HEK293 (cell line): ENCODE data around the gene DNTTIP2.

Experiments used
- CTCF ChIA-PET: fragments of 350-600 bp; formaldehyde crosslinking; extraction: SDS; loops from one replicate; lab custom pipeline; 2021; ENCODE audit warnings: antibody characterized with exemption; lab: Yijun Ruan, JAX
- POLR2A ChIA-PET: fragments of 300-600 bp; formaldehyde crosslinking; extraction: SDS; loops from one replicate; lab custom pipeline; 2020; ENCODE audit warnings: antibody characterized with exemption, inconsistent platforms; lab: Yijun Ruan, JAX
- H3K27ac ChIP-seq: fragments of 200-500 bp; sonication (Bioruptor generic); 2 replicates; pipeline ENCODE4 v1.5.1; 2014; ENCODE audit warnings: low read depth, low read length, control low read depth, inconsistent platforms; ENCODE audit errors: extremely low read depth
- H3K36me3 ChIP-seq, 2 experiments: fragments of 200-500 bp in 1 of 2; sonication (Bioruptor generic) in 1 of 2; 1 replicate in 1 of 2; 2 replicates in 1 of 2; pipeline ENCODE4 v1.5.1; 2014 to 2017; ENCODE audit warnings: inconsistent platforms in 2 of 2, low read length in 2 of 2; ENCODE audit not compliant: control insufficient read depth in 2 of 2, insufficient read depth in 1 of 2
- H3K4me1 ChIP-seq: fragments of 200-500 bp; sonication (Bioruptor generic); 2 replicates; pipeline ENCODE4 v1.5.1; 2014; ENCODE audit warnings: mild to moderate bottlenecking, low read length, inconsistent platforms; ENCODE audit not compliant: control insufficient read depth, insufficient read depth
- H3K4me3 ChIP-seq: 2 replicates; pipeline ENCODE4 v1.5.1; 2011; ENCODE audit warnings: low read depth, mild to moderate bottlenecking, control low read depth, low read length, moderate library complexity
- H3K9me3 ChIP-seq: fragments of 200-500 bp; sonication (Bioruptor generic); 2 replicates; pipeline ENCODE4 v1.5.1; 2014; ENCODE audit warnings: low read depth, low read length, inconsistent platforms; ENCODE audit not compliant: control insufficient read depth, insufficient read depth
- GLI2 ChIP-seq: fragments of 450-650 bp; formaldehyde crosslinking; IDR thresholded peaks from 2 replicates; pipeline ENCODE4; 2017; ENCODE audit warnings: missing biosample characterization, missing genetic modification characterization, low read depth, borderline replicate concordance
- MZF1 ChIP-seq: fragments of 450-650 bp; formaldehyde crosslinking; IDR thresholded peaks from 2 replicates; pipeline ENCODE4 v1.5.1; 2017; ENCODE audit warnings: missing biosample characterization, missing genetic modification characterization, borderline replicate concordance
- SCRT1 ChIP-seq: fragments of 450-650 bp; formaldehyde crosslinking; IDR thresholded peaks from 2 replicates; pipeline ENCODE4 v1.5.1; 2016; ENCODE audit warnings: missing biosample characterization, missing genetic modification characterization, borderline replicate concordance
- YY2 ChIP-seq: fragments of 450-650 bp; formaldehyde crosslinking; IDR thresholded peaks from 2 replicates; pipeline ENCODE4 v1.5.1; 2016; ENCODE audit warnings: missing biosample characterization, missing genetic modification characterization
- ZBTB17 ChIP-seq: fragments of 450-650 bp; formaldehyde crosslinking; IDR thresholded peaks from 2 replicates; pipeline ENCODE4 v1.5.1; 2016; ENCODE audit warnings: missing biosample characterization, missing genetic modification characterization
- ZFP3 ChIP-seq: fragments of 450-650 bp; formaldehyde crosslinking; IDR thresholded peaks from 2 replicates; pipeline ENCODE4 v1.5.1; 2016; ENCODE audit warnings: low read depth, missing biosample characterization, missing genetic modification characterization
- ZIC2 ChIP-seq: fragments of 450-650 bp; formaldehyde crosslinking; IDR thresholded peaks from 2 replicates; pipeline ENCODE4 v1.5.1; 2016; ENCODE audit warnings: missing biosample characterization, missing genetic modification characterization
- ZNF121 ChIP-seq: fragments of 450-650 bp; formaldehyde crosslinking; IDR thresholded peaks from 2 replicates; pipeline ENCODE4 v1.5.1; 2016; ENCODE audit warnings: missing biosample characterization, missing genetic modification characterization
- ZNF175 ChIP-seq: fragments of 450-650 bp; formaldehyde crosslinking; IDR thresholded peaks from 2 replicates; pipeline ENCODE4 v1.5.1; 2016; ENCODE audit warnings: missing biosample characterization, missing genetic modification characterization
- ZNF366 ChIP-seq: fragments of 450-650 bp; formaldehyde crosslinking; conservative IDR thresholded peaks from 2 replicates; pipeline ENCODE4 v1.5.1; 2016; ENCODE audit warnings: missing biosample characterization, missing genetic modification characterization
- ZNF514 ChIP-seq: fragments of 450-650 bp; formaldehyde crosslinking; IDR thresholded peaks from 2 replicates; pipeline ENCODE4 v1.5.1; 2016; ENCODE audit warnings: missing biosample characterization, missing genetic modification characterization
- ZNF530 ChIP-seq: fragments of 450-650 bp; formaldehyde crosslinking; IDR thresholded peaks from 2 replicates; pipeline ENCODE4 v1.5.1; 2016; ENCODE audit warnings: low read depth, missing biosample characterization, missing genetic modification characterization
- ZNF621 ChIP-seq: fragments of 450-650 bp; formaldehyde crosslinking; IDR thresholded peaks from 2 replicates; pipeline ENCODE4 v1.5.1; 2017; ENCODE audit warnings: missing biosample characterization, missing genetic modification characterization
- ZNF626 ChIP-seq: fragments of 450-650 bp; sonication (Bioruptor Pico); formaldehyde crosslinking; IDR thresholded peaks from 2 replicates; pipeline ENCODE4 v1.5.1; 2018; ENCODE audit warnings: missing biosample characterization, missing genetic modification characterization, inconsistent platforms
- ZNF677 ChIP-seq: fragments of 450-650 bp; IDR thresholded peaks from 2 replicates; pipeline ENCODE4 v1.5.0; 2018; ENCODE audit warnings: missing biosample characterization, mild to moderate bottlenecking, missing genetic modification characterization, moderate library complexity
- TF ChIP-seq, protein P1 (sequence below): fragments of 450-650 bp; formaldehyde crosslinking; IDR thresholded peaks from 2 replicates; pipeline ENCODE4 v1.5.1; 2016; ENCODE audit warnings: missing biosample characterization, missing genetic modification characterization, low read depth
- TF ChIP-seq, protein P2 (sequence below): fragments of 450-650 bp; formaldehyde crosslinking; IDR thresholded peaks from 2 replicates; pipeline ENCODE4 v1.5.1; 2017; ENCODE audit warnings: missing biosample characterization, mild to moderate bottlenecking, missing genetic modification characterization, moderate library complexity
- TF ChIP-seq, protein P3 (sequence below): fragments of 450-650 bp; formaldehyde crosslinking; IDR thresholded peaks from 2 replicates; pipeline ENCODE4 v1.5.1; 2016; ENCODE audit warnings: missing biosample characterization, missing genetic modification characterization
- TF ChIP-seq, protein P4 (sequence below): fragments of 450-650 bp; formaldehyde crosslinking; IDR thresholded peaks from 2 replicates; pipeline ENCODE4 v1.5.1; 2016; ENCODE audit warnings: missing biosample characterization, missing genetic modification characterization
- TF ChIP-seq, protein P5 (sequence below): fragments of 450-650 bp; formaldehyde crosslinking; IDR thresholded peaks from 2 replicates; pipeline ENCODE4 v1.5.1; 2016; ENCODE audit warnings: missing biosample characterization, missing genetic modification characterization, borderline replicate concordance
- TF ChIP-seq, protein P6 (sequence below): sonication (generic); formaldehyde crosslinking; IDR thresholded peaks from 2 replicates; pipeline ENCODE4 v1.8.1; 2022; ENCODE audit warnings: mild to moderate bottlenecking, moderate library complexity, missing genetic modification reagents

The DNTTIP2 gene, protein sequence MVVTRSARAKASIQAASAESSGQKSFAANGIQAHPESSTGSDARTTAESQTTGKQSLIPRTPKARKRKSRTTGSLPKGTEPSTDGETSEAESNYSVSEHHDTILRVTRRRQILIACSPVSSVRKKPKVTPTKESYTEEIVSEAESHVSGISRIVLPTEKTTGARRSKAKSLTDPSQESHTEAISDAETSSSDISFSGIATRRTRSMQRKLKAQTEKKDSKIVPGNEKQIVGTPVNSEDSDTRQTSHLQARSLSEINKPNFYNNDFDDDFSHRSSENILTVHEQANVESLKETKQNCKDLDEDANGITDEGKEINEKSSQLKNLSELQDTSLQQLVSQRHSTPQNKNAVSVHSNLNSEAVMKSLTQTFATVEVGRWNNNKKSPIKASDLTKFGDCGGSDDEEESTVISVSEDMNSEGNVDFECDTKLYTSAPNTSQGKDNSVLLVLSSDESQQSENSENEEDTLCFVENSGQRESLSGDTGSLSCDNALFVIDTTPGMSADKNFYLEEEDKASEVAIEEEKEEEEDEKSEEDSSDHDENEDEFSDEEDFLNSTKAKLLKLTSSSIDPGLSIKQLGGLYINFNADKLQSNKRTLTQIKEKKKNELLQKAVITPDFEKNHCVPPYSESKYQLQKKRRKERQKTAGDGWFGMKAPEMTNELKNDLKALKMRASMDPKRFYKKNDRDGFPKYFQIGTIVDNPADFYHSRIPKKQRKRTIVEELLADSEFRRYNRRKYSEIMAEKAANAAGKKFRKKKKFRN

DNA sequence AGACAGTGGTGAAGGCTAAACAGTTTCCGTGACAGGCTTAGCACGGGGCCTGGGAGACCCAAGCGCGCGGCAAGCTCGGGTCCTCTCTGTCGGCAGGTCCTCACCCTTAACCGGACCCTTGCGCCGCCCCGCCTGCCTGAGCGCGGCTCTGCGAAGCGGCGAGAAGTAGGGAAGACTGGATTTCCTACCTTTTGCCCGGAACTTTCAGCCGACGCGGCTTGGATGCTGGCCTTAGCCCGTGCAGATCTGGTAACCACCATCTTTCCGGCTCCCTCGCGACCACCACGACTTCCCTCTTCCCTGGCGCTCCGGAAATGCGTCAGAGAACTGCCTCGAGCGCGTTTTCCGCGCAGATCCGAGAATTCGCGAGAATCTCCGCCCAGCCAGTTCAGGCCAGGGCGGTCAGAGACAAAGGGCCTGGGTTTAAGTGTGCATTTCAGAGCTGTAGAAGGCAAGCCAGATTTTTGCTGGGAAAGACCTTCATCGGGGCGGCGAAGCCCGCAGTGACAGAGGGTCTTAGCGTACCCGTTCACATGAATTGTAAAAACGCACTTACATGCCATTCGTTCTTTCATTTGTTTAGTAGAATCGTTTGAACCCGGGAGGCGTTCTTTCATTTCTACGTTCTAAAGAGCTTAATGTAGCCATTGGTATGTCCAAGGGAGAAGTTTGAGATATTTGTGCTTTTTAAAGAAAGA, at the start of gene DNTTIP2:
Gene DNTTIP2 (minus strand): TSS at position 318 of the 698 bp plus-strand sequence. CDS start 58 bp downstream, at position 260.
- no peaks in the 10 kb centered on the region for H3K9me3 ChIP-seq
- CTCF ChIA-PET: interaction anchor here (0.7 to 1.0 kb wide), 3 partner anchors 30 to 458 kb away, joined by 3 to 4 read pairs (median 3); partner anchors contain the start of gene GCLM
- H3K4me1 ChIP-seq: peaks cover 6% of the 10 kb centered on the region
- peak within 1 kb of the TSS; percentile 77 for H3K4me3 ChIP-seq
- H3K27ac ChIP-seq: peak within 1 kb of the TSS; percentile 58
- H3K36me3 ChIP-seq: peaks cover 21 to 41% of the 10 kb centered on the region in 2 experiments
- POLR2A ChIA-PET: interaction anchor here (0.6 to 1.8 kb wide), 8 partner anchors 16 to 431 kb away, joined by 3 to 8 read pairs (median 4); partner anchors contain the start of genes FNBP1L and GCLM
- peak; percentile 92 for TF ChIP-seq YY2
- TF ChIP-seq ZNF121 (tag by site-specific recombination): no peak; the same call in 1 of the 2 replicates
- no peak for TF ChIP-seq ZNF514 (tag by site-specific recombination)
- TF ChIP-seq ZNF366 (tag by site-specific recombination): peak; percentile 18; the same call in 1 of the 2 replicates
- no peak for TF ChIP-seq MZF1 (tag by site-specific recombination)
- TF ChIP-seq, protein P1, sequence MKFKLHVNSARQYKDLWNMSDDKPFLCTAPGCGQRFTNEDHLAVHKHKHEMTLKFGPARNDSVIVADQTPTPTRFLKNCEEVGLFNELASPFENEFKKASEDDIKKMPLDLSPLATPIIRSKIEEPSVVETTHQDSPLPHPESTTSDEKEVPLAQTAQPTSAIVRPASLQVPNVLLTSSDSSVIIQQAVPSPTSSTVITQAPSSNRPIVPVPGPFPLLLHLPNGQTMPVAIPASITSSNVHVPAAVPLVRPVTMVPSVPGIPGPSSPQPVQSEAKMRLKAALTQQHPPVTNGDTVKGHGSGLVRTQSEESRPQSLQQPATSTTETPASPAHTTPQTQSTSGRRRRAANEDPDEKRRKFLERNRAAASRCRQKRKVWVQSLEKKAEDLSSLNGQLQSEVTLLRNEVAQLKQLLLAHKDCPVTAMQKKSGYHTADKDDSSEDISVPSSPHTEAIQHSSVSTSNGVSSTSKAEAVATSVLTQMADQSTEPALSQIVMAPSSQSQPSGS (tag by site-specific recombination): no peak
- no peak for TF ChIP-seq ZNF530 (tag by site-specific recombination)
- TF ChIP-seq ZNF626 (tag by site-specific recombination): no peak
- TF ChIP-seq, protein P2, sequence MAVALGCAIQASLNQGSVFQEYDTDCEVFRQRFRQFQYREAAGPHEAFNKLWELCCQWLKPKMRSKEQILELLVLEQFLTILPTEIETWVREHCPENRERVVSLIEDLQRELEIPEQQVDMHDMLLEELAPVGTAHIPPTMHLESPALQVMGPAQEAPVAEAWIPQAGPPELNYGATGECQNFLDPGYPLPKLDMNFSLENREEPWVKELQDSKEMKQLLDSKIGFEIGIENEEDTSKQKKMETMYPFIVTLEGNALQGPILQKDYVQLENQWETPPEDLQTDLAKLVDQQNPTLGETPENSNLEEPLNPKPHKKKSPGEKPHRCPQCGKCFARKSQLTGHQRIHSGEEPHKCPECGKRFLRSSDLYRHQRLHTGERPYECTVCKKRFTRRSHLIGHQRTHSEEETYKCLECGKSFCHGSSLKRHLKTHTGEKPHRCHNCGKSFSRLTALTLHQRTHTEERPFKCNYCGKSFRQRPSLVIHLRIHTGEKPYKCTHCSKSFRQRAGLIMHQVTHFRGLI (tag by site-specific recombination): peak; percentile 71
- TF ChIP-seq ZNF175 (tag by site-specific recombination): no peak
- no peak for TF ChIP-seq SCRT1 (tag by site-specific recombination)
- TF ChIP-seq ZNF621 (tag by site-specific recombination): no peak
- TF ChIP-seq, protein P3, sequence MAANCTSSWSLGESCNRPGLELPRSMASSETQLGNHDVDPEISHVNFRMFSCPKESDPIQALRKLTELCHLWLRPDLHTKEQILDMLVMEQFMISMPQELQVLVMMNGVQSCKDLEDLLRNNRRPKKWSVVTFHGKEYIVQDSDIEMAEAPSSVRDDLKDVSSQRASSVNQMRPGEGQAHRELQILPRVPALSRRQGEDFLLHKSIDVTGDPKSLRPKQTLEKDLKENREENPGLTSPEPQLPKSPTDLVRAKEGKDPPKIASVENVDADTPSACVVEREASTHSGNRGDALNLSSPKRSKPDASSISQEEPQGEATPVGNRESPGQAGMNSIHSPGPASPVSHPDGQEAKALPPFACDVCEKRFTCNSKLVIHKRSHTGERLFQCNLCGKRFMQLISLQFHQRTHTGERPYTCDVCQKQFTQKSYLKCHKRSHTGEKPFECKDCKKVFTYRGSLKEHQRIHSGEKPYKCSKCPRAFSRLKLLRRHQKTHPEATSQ: no peak
- TF ChIP-seq, protein P4, sequence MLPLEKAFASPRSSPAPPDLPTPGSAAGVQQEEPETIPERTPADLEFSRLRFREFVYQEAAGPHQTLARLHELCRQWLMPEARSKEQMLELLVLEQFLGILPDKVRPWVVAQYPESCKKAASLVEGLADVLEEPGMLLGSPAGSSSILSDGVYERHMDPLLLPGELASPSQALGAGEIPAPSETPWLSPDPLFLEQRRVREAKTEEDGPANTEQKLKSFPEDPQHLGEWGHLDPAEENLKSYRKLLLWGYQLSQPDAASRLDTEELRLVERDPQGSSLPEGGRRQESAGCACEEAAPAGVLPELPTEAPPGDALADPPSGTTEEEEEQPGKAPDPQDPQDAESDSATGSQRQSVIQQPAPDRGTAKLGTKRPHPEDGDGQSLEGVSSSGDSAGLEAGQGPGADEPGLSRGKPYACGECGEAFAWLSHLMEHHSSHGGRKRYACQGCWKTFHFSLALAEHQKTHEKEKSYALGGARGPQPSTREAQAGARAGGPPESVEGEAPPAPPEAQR: no peak
- TF ChIP-seq ZFP3: no peak
- TF ChIP-seq ZNF677 (tag by site-specific recombination): no peak
- peak; percentile 88 for TF ChIP-seq ZBTB17
- TF ChIP-seq GLI2: no peak
- TF ChIP-seq, protein P5, sequence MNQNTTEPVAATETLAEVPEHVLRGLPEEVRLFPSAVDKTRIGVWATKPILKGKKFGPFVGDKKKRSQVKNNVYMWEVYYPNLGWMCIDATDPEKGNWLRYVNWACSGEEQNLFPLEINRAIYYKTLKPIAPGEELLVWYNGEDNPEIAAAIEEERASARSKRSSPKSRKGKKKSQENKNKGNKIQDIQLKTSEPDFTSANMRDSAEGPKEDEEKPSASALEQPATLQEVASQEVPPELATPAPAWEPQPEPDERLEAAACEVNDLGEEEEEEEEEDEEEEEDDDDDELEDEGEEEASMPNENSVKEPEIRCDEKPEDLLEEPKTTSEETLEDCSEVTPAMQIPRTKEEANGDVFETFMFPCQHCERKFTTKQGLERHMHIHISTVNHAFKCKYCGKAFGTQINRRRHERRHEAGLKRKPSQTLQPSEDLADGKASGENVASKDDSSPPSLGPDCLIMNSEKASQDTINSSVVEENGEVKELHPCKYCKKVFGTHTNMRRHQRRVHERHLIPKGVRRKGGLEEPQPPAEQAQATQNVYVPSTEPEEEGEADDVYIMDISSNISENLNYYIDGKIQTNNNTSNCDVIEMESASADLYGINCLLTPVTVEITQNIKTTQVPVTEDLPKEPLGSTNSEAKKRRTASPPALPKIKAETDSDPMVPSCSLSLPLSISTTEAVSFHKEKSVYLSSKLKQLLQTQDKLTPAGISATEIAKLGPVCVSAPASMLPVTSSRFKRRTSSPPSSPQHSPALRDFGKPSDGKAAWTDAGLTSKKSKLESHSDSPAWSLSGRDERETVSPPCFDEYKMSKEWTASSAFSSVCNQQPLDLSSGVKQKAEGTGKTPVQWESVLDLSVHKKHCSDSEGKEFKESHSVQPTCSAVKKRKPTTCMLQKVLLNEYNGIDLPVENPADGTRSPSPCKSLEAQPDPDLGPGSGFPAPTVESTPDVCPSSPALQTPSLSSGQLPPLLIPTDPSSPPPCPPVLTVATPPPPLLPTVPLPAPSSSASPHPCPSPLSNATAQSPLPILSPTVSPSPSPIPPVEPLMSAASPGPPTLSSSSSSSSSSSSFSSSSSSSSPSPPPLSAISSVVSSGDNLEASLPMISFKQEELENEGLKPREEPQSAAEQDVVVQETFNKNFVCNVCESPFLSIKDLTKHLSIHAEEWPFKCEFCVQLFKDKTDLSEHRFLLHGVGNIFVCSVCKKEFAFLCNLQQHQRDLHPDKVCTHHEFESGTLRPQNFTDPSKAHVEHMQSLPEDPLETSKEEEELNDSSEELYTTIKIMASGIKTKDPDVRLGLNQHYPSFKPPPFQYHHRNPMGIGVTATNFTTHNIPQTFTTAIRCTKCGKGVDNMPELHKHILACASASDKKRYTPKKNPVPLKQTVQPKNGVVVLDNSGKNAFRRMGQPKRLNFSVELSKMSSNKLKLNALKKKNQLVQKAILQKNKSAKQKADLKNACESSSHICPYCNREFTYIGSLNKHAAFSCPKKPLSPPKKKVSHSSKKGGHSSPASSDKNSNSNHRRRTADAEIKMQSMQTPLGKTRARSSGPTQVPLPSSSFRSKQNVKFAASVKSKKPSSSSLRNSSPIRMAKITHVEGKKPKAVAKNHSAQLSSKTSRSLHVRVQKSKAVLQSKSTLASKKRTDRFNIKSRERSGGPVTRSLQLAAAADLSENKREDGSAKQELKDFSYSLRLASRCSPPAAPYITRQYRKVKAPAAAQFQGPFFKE: no peak
- TF ChIP-seq, protein P6, sequence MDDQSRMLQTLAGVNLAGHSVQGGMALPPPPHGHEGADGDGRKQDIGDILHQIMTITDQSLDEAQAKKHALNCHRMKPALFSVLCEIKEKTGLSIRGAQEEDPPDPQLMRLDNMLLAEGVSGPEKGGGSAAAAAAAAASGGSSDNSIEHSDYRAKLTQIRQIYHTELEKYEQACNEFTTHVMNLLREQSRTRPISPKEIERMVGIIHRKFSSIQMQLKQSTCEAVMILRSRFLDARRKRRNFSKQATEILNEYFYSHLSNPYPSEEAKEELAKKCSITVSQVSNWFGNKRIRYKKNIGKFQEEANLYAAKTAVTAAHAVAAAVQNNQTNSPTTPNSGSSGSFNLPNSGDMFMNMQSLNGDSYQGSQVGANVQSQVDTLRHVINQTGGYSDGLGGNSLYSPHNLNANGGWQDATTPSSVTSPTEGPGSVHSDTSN (CRISPR knock-in tag): peak; percentile 49; the same call in 1 of the 2 replicates
- TF ChIP-seq ZIC2 (tag by site-specific recombination): no peak
